ENCODE results near the gene TET2. TPM values are rescaled to one million over a fixed set of nuclear protein-coding genes. Genes with fewer than 3 reads are reported as not detected.

Gene TET2
- total RNA-seq, 1 experiment from 2014 or later = 3.4 TPM

DNA sequence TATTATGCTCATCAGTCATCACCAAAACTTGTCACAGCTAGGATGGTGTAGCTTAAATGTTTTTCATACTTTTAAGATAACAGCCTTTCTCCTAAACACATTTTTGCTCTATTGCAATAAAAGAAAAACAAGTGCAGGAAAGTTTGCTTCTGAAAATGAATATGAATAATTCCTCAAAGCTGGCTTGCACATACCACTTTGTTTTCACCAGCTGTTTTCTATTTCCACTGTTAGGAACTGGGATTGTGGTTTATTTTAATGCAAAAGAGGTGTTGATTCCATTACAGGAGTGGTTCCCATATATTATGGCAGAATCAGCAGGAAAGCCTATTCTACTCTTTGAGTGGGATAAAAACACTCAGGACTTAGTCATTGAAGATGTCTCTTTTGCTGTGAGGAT, 181.3 kb downstream of the TET2 start (continued):
- TF ChIP-seq, protein P1, sequence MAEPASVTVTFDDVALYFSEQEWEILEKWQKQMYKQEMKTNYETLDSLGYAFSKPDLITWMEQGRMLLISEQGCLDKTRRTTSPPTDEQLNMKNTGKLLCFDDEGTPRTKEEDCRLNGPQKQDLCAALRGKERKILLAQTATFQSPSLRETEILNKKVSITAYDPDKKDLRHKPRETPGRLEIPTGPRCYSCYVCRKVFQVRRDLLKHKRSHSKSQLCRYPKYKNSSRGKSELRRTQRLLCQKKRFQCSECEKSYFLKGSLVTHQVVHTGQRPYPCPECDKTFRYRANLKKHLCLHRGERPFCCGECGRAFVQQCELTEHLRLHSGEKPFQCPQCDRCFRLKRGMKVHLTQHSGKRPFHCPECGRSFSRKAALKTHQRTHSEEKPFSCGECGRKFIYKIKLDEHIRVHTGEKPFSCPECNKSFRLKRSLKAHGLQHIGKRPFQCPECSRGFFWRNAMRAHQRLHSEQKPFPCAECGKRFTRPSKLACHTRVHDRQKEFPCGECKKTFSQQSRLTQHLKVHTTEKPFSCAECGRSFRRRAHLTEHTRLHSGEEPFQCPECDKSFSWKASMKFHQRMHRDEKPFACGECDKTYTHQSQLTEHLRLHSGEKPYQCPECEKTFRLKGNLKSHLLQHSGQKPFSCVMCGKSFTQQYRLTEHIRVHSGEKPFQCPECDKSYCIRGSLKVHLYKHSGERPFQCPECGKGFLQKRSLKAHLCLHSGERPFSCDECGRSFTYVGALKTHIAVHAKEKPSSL (CRISPR knock-in tag; conservative IDR thresholded peaks at IDR 0.05) = no peak
- TF ChIP-seq, protein P2, sequence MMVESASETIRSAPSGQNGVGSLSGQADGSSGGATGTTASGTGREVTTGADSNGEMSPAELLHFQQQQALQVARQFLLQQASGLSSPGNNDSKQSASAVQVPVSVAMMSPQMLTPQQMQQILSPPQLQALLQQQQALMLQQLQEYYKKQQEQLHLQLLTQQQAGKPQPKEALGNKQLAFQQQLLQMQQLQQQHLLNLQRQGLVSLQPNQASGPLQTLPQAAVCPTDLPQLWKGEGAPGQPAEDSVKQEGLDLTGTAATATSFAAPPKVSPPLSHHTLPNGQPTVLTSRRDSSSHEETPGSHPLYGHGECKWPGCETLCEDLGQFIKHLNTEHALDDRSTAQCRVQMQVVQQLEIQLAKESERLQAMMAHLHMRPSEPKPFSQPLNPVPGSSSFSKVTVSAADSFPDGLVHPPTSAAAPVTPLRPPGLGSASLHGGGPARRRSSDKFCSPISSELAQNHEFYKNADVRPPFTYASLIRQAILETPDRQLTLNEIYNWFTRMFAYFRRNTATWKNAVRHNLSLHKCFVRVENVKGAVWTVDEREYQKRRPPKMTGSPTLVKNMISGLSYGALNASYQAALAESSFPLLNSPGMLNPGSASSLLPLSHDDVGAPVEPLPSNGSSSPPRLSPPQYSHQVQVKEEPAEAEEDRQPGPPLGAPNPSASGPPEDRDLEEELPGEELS (CRISPR knock-in tag; IDR thresholded peaks at IDR 0.05) = no peak
- TF ChIP-seq, protein P3, sequence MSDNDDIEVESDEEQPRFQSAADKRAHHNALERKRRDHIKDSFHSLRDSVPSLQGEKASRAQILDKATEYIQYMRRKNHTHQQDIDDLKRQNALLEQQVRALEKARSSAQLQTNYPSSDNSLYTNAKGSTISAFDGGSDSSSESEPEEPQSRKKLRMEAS (CRISPR knock-in tag; IDR thresholded peaks at IDR 0.05) = no peak
- TF ChIP-seq, protein P4, sequence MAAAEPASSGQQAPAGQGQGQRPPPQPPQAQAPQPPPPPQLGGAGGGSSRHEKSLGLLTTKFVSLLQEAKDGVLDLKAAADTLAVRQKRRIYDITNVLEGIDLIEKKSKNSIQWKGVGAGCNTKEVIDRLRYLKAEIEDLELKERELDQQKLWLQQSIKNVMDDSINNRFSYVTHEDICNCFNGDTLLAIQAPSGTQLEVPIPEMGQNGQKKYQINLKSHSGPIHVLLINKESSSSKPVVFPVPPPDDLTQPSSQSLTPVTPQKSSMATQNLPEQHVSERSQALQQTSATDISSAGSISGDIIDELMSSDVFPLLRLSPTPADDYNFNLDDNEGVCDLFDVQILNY (CRISPR knock-in tag; IDR thresholded peaks at IDR 0.05) = no peak
- TF ChIP-seq, protein P5, sequence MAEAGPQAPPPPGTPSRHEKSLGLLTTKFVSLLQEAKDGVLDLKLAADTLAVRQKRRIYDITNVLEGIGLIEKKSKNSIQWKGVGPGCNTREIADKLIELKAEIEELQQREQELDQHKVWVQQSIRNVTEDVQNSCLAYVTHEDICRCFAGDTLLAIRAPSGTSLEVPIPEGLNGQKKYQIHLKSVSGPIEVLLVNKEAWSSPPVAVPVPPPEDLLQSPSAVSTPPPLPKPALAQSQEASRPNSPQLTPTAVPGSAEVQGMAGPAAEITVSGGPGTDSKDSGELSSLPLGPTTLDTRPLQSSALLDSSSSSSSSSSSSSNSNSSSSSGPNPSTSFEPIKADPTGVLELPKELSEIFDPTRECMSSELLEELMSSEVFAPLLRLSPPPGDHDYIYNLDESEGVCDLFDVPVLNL (CRISPR knock-in tag; IDR thresholded peaks at IDR 0.05; ENCODE audit: borderline replicate concordance, low read depth) = no peak
- no peak for TF ChIP-seq NFYB (CRISPR knock-in tag; conservative IDR thresholded peaks at IDR 0.05; ENCODE audit: low read depth)
- TF ChIP-seq ELF4 (CRISPR knock-in tag; IDR thresholded peaks at IDR 0.05; ENCODE audit: low read depth) = no peak
- no peak for TF ChIP-seq EMX1 (CRISPR knock-in tag; IDR thresholded peaks at IDR 0.05)
- no peak for TF ChIP-seq NFE2L1 (CRISPR knock-in tag; IDR thresholded peaks at IDR 0.05)
- no peak for TF ChIP-seq HMGA2 (CRISPR knock-in tag; IDR thresholded peaks at IDR 0.05)
- TF ChIP-seq, protein P6, sequence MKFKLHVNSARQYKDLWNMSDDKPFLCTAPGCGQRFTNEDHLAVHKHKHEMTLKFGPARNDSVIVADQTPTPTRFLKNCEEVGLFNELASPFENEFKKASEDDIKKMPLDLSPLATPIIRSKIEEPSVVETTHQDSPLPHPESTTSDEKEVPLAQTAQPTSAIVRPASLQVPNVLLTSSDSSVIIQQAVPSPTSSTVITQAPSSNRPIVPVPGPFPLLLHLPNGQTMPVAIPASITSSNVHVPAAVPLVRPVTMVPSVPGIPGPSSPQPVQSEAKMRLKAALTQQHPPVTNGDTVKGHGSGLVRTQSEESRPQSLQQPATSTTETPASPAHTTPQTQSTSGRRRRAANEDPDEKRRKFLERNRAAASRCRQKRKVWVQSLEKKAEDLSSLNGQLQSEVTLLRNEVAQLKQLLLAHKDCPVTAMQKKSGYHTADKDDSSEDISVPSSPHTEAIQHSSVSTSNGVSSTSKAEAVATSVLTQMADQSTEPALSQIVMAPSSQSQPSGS (CRISPR knock-in tag; IDR thresholded peaks at IDR 0.05; ENCODE audit: borderline replicate concordance, low read depth) = no peak
- TF ChIP-seq FOXK1 (CRISPR knock-in tag; IDR thresholded peaks at IDR 0.05) = no peak
- TF ChIP-seq NR1H2 (CRISPR knock-in tag; IDR thresholded peaks at IDR 0.05) = no peak

DNA sequence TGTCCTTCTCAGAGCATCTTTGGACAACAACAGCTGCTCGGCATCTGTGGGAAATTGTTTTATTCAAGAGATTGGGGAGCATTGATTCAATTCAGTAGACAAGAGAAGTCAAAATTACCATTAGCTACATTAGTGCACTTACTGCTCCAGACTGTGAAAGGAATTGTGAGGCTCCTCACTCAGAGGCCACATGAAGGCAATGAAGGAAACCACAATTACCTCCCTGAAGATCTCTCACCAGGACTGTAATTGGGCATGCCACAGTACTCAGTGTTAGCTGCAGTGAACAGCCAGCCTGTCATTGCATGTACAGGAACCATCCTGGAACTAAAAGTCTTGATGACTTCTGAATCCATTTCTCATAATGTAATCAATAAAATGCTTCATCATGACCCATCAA, 182.4 kb downstream of the TET2 start:
- Mint-ChIP-seq H3K4me3 (no peak overlapping the region), H3K27ac (no peak overlapping the region), H3K27me3 (ENCODE audit: low read depth) (no peaks in the 10 kb centered on the region), H3K36me3 (no peaks in the 10 kb centered on the region), H3K9me3 (no peaks in the 10 kb centered on the region; the same call in 1 of the 2 replicates), H3K4me1 (peaks cover 16% of the 10 kb centered on the region)
- CTCF ChIA-PET = no interaction called here
- ATAC-seq = no peak
- TF ChIP-seq JUN (CRISPR knock-in tag; IDR thresholded peaks at IDR 0.05) (no peak), ZNF423 (CRISPR knock-in tag; IDR thresholded peaks at IDR 0.05) (no peak), NFATC4 (CRISPR knock-in tag; IDR thresholded peaks at IDR 0.05) (no peak), GTF2I (CRISPR knock-in tag; conservative IDR thresholded peaks at IDR 0.05) (no peak)
- TF ChIP-seq, protein P7, sequence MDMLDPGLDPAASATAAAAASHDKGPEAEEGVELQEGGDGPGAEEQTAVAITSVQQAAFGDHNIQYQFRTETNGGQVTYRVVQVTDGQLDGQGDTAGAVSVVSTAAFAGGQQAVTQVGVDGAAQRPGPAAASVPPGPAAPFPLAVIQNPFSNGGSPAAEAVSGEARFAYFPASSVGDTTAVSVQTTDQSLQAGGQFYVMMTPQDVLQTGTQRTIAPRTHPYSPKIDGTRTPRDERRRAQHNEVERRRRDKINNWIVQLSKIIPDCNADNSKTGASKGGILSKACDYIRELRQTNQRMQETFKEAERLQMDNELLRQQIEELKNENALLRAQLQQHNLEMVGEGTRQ (CRISPR knock-in tag; IDR thresholded peaks at IDR 0.05) = no peak
- TF ChIP-seq, protein P2 (CRISPR knock-in tag; IDR thresholded peaks at IDR 0.05) = no peak
- POLR2A ChIA-PET = no interaction called here
- DNase-seq (ENCODE audit: low spot score) = no peak

Data from WTC11 (cell line).